ENCODE data around the gene SPATA21.
"Not testable (repeated sequence)": the region's sequence is repeated elsewhere in the genome, so short reads cannot be mapped to it uniquely, and the experiment has no call there.

The SPATA21 gene, protein sequence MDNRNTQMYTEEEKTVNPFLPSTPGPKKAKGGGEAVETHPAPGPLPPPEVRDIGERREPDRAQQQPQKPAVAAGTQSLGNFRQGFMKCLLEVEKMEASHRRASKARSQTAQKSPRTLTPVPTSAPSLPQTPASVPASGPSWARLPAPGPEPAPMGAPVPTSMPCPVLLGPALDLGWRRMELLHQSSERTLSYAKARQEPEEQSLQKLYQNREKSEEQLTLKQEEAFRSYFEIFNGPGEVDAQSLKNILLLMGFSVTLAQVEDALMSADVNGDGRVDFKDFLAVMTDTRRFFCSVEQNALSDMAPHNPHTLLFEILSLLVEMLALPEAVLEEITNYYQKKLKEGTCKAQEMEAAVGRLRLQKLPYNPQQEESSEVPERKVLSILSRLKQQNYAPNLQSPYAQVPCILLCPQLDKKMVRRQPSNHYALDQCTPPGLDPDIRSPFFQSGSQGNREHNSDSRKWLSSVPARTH

DNA sequence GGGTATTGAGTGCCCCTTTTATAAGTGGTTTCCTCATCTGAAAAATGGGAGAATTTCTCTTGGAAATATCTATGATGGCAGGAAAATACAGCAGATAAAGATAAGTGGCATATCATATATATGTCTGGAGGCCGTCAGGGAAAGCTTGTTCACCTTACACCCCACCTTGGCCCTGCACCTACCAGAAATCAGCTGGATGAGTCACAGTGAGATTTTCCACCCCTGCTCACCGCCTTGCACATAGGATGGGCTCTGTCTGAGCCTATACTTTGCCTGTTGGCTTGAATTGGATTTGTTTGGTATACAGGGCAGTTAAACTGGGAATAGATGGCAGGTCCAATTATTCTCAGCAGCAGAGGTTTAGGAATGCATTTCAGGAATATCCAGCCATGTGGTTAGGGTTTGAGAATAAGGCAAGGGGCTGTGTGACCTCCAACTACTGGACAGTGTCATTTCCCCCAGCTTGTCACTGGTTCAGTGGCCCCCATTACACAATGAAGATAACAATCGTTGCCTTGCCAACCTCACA lies at the start of gene SPATA21:
TSS of gene SPATA21 (minus strand) at position 479 of the 529 bp plus-strand sequence. CDS start 6,053 bp downstream, outside the sequence.
- DNase-seq (ENCODE audit: low read depth), result no peak

DNA sequence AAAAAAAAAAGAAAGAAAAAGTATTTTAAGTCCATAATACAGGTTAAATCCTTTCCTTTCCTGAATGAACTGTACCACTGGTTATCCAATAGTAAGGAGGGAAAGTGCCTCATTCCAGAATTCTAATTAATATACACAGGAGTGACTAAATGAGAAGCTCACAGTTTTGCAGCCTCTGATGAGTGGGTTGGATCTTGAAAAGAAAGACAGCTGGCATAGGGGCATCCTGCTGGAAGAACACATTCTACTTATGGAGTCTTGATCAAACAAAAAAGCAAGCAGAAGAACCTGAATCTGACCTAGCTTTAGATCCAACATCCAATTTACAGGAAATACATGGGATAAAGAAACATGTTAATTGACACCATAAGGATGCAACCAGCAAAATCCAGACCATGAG lies 49.8 kb upstream of the SPATA21 start:
- DNase-seq (ENCODE audit: low read depth), result not testable (repeated sequence)

DNA sequence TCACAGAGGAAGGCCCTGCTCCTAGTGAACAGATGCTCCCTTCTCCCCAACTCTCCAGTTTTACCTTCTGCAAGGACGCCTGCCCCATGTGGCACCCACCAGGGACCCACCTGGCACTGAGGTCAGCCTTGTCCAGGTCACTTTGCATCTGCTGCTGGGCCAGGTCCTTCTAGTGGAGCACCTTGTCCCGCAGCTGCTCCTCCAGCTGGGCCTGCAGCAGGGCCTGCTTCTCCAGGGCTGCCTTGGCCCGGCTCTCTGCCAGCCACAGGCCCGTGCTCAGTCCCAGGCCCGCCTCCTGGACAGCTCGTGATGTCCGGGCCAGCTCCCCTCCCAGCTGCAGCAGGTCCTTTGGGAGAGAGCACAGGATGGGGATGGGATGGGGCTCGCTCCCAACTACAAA lies 49.1 kb upstream of the SPATA21 start:
- DNase-seq (ENCODE audit: low read depth), result not testable (repeated sequence)

DNA sequence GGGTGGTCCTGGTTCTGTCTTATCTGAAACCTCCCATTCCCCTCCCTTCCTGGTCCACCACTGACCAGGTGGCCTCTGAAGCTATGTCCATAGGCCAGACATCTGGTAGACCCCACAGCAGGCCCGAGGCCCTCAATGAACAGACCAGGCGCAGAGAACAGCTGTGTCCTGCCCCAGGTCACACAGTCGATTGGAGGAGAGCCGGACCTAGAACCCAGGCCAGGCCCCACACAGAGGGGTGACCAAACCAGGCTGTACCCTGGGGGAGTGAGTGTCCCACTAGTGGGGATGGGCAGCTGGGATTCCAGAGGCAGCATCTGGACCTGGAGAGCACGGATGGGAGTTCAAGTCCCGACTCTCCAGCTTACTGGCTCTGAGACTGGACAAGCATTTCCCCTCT lies 47.7 kb upstream of the SPATA21 start:
- no peak for DNase-seq (ENCODE audit: low read depth)

DNA sequence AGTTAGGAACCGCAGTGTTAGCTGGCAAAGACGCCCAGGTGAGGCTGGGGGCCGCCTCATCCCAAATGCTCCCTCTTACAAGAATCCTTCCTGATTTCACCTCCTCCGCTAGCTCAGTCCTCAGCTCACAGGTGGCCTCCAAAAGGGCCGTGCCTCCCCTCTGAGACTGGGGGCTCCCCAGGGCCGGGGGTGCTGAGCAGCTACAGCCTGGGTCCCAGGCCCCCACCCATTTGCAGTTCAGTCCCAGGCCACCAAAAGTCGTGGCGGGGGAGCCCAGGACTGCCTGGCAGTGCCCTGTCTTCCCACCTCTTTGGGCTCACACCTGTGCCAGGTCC lies 47.2 kb upstream of the SPATA21 start:
- DNase-seq (ENCODE audit: low read depth), result no peak

DNA sequence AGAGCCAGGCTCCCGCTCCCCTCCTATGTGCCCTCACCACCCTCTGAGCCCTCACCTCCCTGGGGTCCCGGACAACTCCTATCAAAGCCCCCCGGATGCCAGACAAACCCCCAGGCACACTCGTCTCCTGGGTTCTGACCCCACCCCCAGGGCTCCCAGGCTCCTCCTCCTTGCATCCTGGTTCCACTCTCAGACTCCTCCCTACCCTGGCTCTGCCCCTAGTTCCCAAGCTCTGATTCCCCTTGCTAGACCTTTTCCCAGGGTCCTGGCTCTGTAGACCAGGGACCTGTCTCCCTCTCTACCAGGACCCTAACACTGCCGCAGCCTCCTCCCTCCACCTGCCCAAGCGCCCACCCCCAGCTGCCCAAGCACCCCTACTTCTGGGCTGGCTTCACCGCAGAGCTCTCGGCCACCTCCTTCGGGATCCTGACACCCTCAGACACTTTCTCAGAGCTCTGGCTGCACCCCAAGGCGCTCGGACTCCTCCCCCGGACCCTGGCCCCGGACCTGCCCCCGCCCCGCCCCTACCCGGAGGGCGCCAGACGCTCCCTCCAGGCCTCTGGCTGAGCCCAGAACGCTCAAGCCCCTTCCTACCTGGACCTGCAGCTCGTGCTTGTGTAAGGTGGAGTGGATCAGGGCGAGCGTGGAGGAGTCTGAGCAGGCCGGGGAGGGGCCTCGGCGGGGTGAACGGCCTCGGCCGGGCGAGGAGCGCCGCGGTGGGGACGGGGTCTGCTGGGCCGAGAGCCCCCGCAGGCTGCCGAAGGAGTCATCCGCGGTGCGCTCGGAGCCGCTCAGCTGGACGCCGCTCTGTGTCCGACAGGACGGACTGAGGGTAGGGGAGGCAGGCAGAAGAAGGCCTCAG lies 46.6 kb upstream of the SPATA21 start:
- DNase-seq (ENCODE audit: low read depth), result not testable (repeated sequence)

DNA sequence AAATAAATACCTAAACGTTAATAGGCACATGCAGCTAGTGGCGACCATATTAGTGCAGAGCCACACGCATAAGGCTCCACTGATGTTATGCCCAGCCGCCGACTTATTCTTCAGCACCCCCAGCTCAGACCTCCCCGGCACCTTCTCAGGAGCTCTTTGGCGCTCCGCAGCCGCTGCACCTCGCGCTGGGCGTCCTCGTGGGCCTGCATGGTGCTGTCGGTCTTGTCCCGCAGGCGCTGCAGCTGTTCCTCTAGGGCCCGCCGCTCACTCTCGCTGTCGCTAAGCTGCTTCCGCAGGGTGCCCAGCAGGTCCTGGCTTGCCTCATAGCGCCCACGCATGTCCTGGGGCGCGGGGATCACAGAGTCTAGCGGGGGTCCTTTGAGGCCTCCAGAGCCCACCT lies 45.9 kb upstream of the SPATA21 start:
- DNase-seq (ENCODE audit: low read depth), result not testable (repeated sequence)

DNA sequence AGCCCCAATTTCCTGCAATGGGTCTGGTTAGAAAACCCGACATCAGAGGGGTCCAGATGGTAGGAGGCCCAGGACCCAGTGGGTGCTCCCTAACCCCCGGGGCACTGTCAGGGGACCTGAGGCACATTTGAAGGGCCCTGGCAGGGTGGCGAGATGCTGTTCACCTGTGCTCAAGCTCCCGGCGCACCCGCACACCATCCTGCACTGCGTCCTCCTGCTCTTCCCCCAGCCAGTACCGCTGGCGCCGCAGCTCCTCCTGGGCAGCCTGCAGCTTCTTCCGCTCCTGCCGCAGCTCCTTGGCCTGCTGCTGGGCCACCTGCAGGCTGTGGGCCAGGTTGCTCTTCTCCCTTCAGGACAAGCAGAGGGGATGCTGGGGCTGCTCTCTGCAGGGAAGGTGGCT lies 40.9 kb upstream of the SPATA21 start:
- DNase-seq (ENCODE audit: low read depth), result no peak

DNA sequence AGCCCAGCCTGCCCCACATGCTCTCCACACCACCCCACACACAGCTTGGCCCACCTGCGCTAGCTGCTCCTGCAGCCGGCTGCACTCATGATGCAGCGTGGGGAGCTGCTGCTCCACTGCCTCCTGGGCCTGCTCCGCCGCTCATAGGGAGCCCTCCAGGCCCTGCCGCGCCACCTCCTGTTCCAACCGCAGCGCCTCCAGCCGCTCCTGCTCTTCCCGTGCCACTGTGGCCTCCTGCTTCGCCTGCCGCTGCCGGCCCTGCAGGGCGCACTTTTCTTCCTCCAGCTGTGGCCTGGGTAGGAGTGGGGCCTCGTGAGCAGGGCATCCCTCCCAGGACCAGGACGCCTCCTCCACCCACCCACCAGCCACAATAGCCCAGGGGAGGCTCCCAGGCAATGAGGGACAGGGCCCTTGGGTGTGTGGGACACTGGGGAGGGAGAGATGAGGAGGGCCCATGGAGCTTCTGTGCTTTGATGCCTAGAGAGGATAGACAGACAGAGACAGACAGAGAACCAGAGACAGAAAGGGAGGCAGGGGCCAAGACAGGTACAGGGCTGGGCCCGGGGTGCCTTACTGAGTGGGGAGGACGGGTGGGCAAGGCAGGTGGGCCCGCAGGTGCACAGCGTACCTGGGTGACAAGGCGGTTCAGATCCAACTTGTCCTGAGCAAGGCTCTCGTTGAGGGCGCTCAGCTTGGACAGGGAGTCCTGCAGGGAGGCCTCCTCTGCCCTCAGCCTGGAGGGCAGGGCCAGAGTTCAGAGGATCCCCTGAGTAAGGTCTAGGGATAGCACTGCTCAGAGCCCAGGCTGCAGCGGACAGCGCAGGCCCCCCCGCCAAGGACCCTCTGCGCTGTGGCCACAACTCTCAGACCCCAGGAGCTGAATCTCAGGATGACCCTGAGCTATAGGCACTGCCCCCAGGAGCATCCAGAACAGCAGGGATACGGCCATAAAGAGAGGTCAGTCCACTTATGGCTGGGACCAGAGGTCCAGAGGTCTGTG lies 38.8 kb upstream of the SPATA21 start:
- DNase-seq (ENCODE audit: low read depth), result not testable (repeated sequence)

DNA sequence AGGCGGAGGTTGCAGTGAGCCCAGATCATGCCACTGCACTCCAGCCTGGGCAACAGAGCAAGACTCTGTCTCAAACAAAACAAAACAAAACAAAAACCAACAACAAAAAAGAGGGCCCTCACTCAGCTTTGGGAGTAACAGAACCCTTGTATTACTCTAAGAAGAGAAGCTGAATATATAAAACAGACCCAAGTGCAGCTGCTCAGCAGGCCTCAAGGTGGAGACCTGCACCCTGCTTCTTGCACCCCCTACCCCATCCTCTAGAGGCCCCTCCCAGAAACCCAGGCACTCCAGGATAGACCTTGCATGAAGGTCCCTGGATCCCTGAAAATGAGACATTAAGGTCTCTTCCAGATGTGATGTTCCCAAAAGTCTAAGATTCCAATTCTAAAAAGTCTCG lies 37.7 kb upstream of the SPATA21 start:
- DNase-seq (ENCODE audit: low read depth), result not testable (repeated sequence)

DNA sequence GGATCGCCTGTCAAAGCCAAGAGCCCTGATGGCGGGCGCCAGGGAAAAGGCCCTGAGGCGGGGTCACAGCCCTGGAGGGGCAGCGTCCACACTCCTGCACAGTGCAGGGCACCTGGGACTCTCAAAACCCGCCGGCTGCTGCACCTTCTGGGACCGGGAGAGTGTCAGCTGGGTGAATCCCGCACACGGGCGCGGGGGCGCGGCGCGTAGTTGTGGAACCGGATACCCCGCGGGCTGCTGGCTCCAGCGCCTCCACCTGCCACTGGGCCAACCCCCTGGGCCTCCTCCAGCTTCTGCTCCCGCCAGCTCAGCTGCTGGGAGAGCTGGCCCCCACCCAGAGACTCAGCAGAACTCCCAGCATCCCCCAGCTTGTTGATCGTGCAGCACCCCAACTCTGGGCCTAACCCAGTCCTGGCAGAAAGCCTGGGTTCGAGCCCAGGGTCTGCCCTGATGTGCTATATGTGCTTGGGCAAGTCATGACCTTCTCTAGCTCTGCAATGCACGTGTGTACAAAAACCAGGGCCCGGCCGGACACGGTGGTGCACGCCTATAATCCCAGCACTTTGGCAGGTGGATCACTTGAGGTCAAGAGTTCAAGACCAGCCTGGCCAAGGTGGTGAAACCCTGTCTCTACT lies 37.1 kb upstream of the SPATA21 start:
- no peak for DNase-seq (ENCODE audit: low read depth)

DNA sequence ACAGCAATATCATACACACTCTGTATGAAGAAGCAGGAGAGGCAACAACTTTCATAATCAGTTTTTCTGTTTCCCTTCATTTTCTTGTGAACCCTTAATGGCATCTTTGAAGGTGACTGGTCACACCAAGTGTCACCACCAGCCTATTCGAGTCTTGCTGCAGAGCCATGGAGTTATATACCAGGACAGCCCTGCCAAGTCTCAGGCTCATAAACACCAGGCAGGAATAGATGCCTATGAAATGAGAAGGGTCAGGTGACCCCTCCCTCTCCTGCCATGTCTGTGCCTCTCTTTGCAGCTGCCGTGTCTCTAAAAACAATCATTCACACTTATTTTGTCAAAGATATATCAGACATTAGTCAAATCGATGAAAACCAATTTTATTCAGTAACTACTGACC lies 31.3 kb upstream of the SPATA21 start:
- no peak for DNase-seq (ENCODE audit: low read depth)

DNA sequence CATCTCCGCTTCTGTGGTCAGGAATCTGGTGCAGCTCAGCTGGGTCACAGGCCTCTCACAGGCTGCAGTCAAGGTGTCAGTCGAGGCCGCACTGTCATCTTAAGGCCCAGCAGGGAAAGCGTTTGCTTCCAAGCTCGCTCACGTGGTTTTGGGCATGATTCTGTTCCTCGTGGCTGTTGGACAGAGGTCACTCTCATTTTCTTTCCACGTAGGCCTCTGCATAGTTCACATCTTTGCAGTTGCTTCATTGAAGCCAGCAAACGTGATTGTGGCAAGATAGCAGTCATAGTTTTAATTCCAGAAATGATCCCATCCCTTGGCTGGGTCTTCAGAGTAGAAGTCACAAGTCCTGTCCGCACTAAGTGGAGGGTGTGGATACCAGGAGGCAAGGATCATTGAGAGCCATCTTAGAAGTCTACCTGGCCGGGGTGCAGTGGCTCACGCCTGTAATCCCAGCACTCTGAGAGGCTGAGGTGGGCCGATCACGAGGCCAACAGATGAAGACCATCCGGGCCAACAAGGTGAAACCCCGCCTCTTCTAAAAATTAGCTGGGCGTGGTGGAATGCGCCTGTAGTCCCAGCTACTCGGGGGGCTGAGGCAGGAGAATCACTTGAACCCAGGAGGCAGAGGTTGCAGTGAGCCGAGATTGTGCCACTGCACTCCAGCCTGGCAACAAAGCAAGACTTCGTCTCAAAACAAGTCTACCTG lies 27.8 kb upstream of the SPATA21 start:
- DNase-seq (ENCODE audit: low read depth), result no peak

DNA sequence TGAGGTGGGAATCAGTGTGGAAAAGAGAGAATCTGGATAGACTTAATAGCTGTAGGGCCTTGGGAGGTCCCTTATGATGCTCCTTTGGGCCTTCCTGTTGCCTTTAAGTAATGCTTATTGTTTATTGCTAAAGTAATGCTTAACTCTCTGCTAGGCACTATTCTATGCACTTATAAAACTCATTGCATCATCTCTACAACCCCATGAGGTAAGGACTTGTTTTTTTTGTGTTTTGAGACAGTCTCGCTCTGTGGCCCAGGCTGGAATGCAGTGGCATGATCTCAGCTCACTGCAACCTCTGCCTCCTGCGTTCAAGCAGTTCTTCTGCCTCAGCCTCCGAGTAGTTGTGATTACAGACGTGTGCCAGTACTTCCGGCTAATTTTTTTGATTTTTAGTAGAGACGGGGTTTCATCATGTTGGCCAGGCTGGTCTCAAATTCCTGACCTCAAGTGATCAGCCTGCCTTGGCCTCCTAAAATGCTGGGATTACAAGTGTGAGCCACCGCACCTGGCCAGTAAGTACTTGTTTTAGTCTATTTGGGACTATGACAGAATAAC lies 25.6 kb upstream of the SPATA21 start:
- DNase-seq (ENCODE audit: low read depth), result no peak

DNA sequence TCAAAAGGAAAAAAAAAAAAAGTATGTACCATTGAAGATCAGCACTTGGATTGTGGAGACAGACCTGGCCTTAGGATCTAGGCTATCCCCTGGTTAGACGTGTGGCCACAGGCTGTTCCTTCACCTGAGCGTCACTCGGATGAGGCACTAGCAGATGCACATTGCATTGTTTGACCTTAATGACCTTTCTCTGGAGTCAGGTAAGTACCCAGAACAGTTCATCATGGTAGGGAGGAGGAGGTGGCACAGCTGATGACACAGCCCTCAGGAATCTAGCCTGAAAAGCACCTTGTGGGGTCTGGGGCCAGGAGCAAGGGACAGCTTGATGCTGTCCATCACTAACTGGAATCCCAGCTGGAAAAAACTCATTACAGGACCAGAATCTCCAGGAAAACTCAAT lies 24.5 kb upstream of the SPATA21 start:
- no peak for DNase-seq (ENCODE audit: low read depth)

DNA sequence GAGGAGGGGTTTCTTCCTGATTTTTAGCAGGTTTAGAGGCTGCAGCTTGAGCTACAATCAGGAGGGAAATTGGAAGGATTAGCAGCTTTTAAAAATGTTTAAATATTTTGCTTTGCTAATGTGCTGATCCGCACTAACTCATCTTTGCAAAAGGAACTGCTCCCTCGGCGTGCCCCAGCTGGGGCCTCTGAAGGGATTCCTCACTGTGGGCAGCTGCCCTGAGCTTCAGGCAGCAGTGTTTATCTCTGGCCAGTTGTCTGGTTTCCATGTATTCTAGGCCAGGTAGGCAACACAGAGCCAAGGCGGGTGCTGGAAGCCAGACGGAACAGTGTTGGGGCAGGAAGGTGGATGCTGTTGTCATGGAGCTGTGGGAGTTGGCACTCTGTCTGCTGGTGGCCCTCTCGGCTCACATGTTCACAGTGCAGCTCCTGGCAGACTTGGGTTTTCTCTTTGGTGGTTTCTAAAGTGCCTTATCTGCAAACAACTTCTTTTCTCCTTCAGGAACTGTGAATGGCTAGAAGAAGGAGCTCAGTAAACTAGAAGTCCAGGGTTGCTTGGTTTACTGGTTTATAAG lies 22.2 kb upstream of the SPATA21 start:
- no peak for DNase-seq (ENCODE audit: low read depth)

DNA sequence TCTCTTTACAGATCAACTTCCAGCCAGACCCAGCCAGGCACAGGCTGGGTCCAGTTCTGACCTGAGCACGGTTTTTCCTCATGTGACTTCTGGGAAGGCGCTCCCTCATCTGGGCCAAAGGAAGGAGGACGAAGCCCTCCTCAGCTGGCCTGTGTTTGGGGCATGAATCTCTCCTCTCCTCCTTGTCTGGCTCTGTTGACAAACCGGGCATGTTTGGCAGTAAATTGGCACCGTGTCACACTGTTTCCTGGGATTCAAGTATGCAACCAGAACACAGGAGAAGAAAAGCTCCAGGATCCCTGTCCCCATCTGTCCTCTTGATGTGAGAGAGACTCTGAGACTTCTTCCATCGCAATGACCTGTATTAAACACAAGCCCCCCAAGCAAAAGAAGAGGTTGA lies 21.6 kb upstream of the SPATA21 start:
- DNase-seq (ENCODE audit: low read depth), result no peak

DNA sequence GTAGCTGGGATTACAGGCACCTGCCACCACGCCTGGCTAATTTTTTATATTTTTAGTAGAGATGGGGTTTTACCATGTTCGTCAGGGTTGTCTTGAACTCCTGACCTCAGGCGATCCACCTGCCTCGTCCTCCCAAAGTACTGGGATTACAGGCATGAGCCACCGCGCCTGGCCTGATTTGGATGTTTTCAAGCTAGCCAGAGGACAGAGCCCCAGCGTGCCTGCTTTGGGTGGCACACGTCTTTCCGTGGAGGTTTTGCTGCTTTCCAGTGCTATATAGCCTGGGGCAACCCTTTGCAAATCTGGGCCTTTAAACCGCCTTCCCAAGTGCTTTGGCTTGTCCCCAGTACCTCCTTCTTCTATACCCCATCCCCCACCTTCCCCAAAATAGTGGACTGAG lies 18.9 kb upstream of the SPATA21 start:
- DNase-seq (ENCODE audit: low read depth), result not testable (repeated sequence)

DNA sequence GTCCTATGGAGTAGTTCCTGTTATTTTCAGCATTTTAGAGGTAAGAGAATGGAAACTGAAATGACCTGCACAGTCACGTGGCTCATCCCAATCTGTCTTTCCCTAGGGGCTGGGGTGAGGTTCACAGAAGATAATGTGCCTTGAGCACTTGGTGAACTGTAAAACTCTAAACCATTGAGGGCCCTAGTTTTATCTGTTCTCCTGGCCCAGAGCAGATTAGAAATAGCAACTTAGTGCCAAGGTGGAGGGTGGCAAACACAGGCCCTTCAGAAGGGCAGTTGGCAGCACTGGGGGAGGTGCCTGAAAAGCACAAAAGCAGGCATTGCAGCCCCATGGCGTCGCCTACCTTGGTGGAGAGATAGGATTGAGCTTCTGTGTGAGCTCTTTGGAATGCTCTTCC lies 17.7 kb upstream of the SPATA21 start:
- DNase-seq (ENCODE audit: low read depth), result not testable (repeated sequence)
